GM23338 (cell line): ENCODE measurements around the gene SLC20A1.

ENCODE experiments used
- CREB1 ChIP-seq: fragments of 250-450 bp; sonication (Bioruptor Pico); IDR thresholded peaks from 2 replicates; pipeline ENCODE4 v1.5.0; 2020; ENCODE audit warnings: low read depth, mild to moderate bottlenecking, moderate library complexity
- EZH2 ChIP-seq: fragments of 200-600 bp; sonication (generic); IDR thresholded peaks from one replicate; pipeline ENCODE4 v1.8.0; 2017; ENCODE audit warnings: antibody characterized with exemption, mild to moderate bottlenecking, low read depth; ENCODE audit not compliant: unreplicated experiment
- EZH2phosphoT487 ChIP-seq: fragments of 200-600 bp; sonication (generic); IDR thresholded peaks from one replicate; pipeline ENCODE4 v1.8.1; 2018; ENCODE audit warnings: antibody characterized with exemption; ENCODE audit not compliant: unreplicated experiment
- JUNB ChIP-seq: IDR thresholded peaks from one replicate; pipeline ENCODE4 v1.6.1; 2016; ENCODE audit warnings: antibody characterized with exemption; ENCODE audit not compliant: unreplicated experiment
- NANOG ChIP-seq: IDR thresholded peaks from 2 replicates; pipeline ENCODE4 v1.6.1; 2016; ENCODE audit warnings: antibody characterized with exemption, borderline replicate concordance
- POLR2AphosphoS5 ChIP-seq: IDR thresholded peaks from 2 replicates; pipeline ENCODE4 v1.6.1; 2016; ENCODE audit warnings: antibody characterized with exemption, low read depth
- REST ChIP-seq: IDR thresholded peaks from one replicate; pipeline ENCODE4 v1.6.1; 2018; ENCODE audit warnings: antibody characterized with exemption; ENCODE audit not compliant: unreplicated experiment
- STAT1 ChIP-seq: IDR thresholded peaks from one replicate; pipeline ENCODE4 v1.6.1; 2016; ENCODE audit warnings: antibody characterized with exemption; ENCODE audit not compliant: unreplicated experiment
- ZNF114 ChIP-seq: fragments of 250-450 bp; sonication (Bioruptor Pico); IDR thresholded peaks from 2 replicates; pipeline ENCODE4 v1.5.0; 2020; ENCODE audit warnings: mild to moderate bottlenecking, moderate library complexity
- ZNF331 ChIP-seq: fragments of 250-450 bp; sonication (Bioruptor Pico); IDR thresholded peaks from 2 replicates; pipeline ENCODE4 v1.5.0; 2020; ENCODE audit warnings: low read depth, mild to moderate bottlenecking, moderate library complexity
- TF ChIP-seq, protein P1 (sequence below), 2 experiments: fragments of 200-600 bp in 1 of 2; sonication (generic) in 1 of 2; conservative IDR thresholded peaks; 2 replicates each; pipeline versions ENCODE4 v1.5.1 to v1.6.1; 2016 to 2017; ENCODE audit warnings: antibody characterized with exemption in 2 of 2, low read depth in 2 of 2, mild to moderate bottlenecking in 2 of 2, moderate library complexity in 1 of 2

DNA sequence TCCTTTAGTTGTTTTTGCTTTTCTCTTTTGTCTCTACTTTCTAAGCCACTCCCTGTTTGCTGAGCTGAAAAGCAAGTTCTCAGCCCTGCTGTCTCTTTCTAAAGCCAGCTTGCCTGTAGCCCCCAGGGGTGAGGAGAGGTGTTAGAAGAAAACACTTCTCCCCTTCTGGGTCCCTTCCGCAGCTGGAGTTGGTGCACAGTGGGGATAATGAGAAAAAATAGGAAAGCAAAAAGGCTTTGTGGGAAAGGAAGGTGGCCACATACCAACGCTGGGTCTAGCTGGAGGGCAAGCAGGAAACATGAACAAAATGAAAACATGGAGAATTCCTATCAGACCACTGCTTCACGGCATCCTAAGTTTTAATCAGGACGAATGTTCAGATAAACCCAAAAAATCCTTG lies 15.5 kb upstream of the SLC20A1 start:
- no peak for TF ChIP-seq POLR2AphosphoS5
- TF ChIP-seq, protein P1, sequence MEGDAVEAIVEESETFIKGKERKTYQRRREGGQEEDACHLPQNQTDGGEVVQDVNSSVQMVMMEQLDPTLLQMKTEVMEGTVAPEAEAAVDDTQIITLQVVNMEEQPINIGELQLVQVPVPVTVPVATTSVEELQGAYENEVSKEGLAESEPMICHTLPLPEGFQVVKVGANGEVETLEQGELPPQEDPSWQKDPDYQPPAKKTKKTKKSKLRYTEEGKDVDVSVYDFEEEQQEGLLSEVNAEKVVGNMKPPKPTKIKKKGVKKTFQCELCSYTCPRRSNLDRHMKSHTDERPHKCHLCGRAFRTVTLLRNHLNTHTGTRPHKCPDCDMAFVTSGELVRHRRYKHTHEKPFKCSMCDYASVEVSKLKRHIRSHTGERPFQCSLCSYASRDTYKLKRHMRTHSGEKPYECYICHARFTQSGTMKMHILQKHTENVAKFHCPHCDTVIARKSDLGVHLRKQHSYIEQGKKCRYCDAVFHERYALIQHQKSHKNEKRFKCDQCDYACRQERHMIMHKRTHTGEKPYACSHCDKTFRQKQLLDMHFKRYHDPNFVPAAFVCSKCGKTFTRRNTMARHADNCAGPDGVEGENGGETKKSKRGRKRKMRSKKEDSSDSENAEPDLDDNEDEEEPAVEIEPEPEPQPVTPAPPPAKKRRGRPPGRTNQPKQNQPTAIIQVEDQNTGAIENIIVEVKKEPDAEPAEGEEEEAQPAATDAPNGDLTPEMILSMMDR (conservative IDR thresholded peaks at IDR 0.05; ENCODE audit: low read depth in 2 of 2): no peak
- no peak for TF ChIP-seq EZH2
- TF ChIP-seq CREB1 (CRISPR knock-in tag): no peak
- no peak for TF ChIP-seq EZH2phosphoT487
- no peak for TF ChIP-seq REST
- no peak for TF ChIP-seq JUNB
- TF ChIP-seq STAT1: no peak
- no peak for TF ChIP-seq ZNF331 (CRISPR knock-in tag)
- no peak for TF ChIP-seq NANOG
- no peak for TF ChIP-seq ZNF114 (CRISPR knock-in tag)
